RKO (cell line): ENCODE data around the gene TPMT.
"Not testable (repeated sequence)": the region's sequence is repeated elsewhere in the genome, so short reads cannot be mapped to it uniquely, and the experiment has no call there.

ENCODE experiments used
- DNase-seq: peaks from one replicate; pipeline ENCODE4 v3.0.0-alpha.2; 2016; ENCODE audit warnings: low spot score

TPMT gene

GRCh38 chr6:18155150-18155863 is 430 bp upstream of the TPMT start, which contains the start of gene KDM1B:
Gene KDM1B (plus strand): TSS chr6:18155422. CDS start chr6:18159896, 4,474 bp downstream.
- DNase-seq = peak; percentile 96

GRCh38 chr6:18153311-18153703 is 1.6 kb downstream of the TPMT start:
- DNase-seq = no peak

GRCh38 chr6:18151801-18152200 is 3.1 kb downstream of the TPMT start:
- DNase-seq = no peak

GRCh38 chr6:18151391-18151790 is 3.5 kb downstream of the TPMT start:
- DNase-seq = not testable (repeated sequence)

- peak; percentile 77 for DNase-seq
These were observed 6.4 kb downstream of the TPMT start for GRCh38 chr6:18148304-18149025.

- DNase-seq = no peak
These were observed 7.3 kb downstream of the TPMT start for GRCh38 chr6:18147616-18148015.

GRCh38 chr6:18147160-18147559 is 7.7 kb downstream of the TPMT start:
- peak; percentile 73 for DNase-seq

- DNase-seq = no peak
These were observed 12.4 kb downstream of the TPMT start for GRCh38 chr6:18142591-18142861.

GRCh38 chr6:18141805-18142590 is 12.9 kb downstream of the TPMT start:
- DNase-seq = no peak

- no peak for DNase-seq
These were observed 14.8 kb downstream of the TPMT start for GRCh38 chr6:18139935-18140621.

- no peak for DNase-seq
These were observed 16.0 kb downstream of the TPMT start for GRCh38 chr6:18138906-18139305.

- no peak for DNase-seq
These were observed 18.6 kb downstream of the TPMT start for GRCh38 chr6:18136260-18136659.

GRCh38 chr6:18135171-18135570 is 19.7 kb downstream of the TPMT start:
- no peak for DNase-seq

GRCh38 chr6:18132346-18132745 is 22.5 kb downstream of the TPMT start:
- no peak for DNase-seq

GRCh38 chr6:18126121-18126520 is 28.8 kb downstream of the TPMT start:
- DNase-seq = no peak

GRCh38 chr6:18122128-18123093 is 32.5 kb downstream of the TPMT start, which contains the start of gene NHLRC1:
Gene NHLRC1 (minus strand): TSS chr6:18122677. CDS start chr6:18122606, 71 bp downstream.
- no peak for DNase-seq

- DNase-seq = no peak
These were observed 33.2 kb downstream of the TPMT start for GRCh38 chr6:18121580-18122127.

GRCh38 chr6:18119236-18119635 is 35.6 kb downstream of the TPMT start:
- DNase-seq = no peak

- DNase-seq = no peak
These were observed 36.5 kb downstream of the TPMT start for GRCh38 chr6:18118330-18118729.

GRCh38 chr6:18117136-18117535 is 37.7 kb downstream of the TPMT start:
- DNase-seq = no peak

GRCh38 chr6:18115356-18115755 is 39.5 kb downstream of the TPMT start:
- no peak for DNase-seq
